GM10847 (cell line): ENCODE measurements around the gene EIF2B5.

Experiments
- POLR2A ChIP-seq: IDR thresholded peaks from 2 replicates; pipeline ENCODE4 v1.6.1; 2011; ENCODE audit not compliant: insufficient read length; ENCODE audit errors: extremely low read depth

EIF2B5 gene

DNA sequence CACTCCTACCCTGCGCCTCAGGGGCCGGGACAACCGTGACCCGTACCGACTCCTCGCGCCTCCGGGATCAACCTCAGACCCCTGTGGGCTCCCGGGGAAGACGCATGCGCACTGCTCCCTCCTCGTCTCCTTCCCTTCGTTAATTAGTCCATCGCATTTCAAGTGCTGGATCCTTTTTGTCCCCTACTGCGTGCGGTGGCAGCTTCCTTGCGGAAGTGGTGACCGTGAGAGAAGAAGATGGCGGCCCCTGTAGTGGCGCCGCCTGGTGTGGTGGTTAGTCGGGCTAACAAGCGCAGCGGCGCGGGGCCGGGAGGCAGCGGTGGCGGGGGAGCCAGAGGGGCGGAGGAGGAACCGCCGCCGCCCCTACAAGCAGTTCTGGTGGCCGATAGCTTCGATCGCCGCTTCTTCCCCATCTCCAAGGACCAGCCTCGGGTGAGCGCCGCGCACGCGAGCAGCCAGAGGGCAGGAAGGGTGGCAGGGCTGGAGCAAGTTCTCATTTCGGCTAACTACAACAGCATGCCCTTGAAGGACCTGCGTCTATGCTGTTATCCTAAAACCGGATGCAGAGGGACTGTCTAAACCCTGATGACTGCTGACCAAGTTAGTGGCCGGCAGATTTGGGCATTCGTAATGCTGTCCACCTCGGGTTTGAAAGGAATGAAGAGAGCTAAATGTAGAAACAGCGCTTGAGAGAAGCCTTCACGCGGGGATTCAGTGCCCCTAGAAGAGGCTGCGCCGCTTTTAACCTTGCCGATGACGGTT, at the start of gene EIF2B5:
Gene EIF2B5, plus strand, starts transcription at position 210 of the 762 bp plus-strand sequence. Its CDS starts 28 bp downstream, at position 238.
- TF ChIP-seq POLR2A, result peak; percentile 75

DNA sequence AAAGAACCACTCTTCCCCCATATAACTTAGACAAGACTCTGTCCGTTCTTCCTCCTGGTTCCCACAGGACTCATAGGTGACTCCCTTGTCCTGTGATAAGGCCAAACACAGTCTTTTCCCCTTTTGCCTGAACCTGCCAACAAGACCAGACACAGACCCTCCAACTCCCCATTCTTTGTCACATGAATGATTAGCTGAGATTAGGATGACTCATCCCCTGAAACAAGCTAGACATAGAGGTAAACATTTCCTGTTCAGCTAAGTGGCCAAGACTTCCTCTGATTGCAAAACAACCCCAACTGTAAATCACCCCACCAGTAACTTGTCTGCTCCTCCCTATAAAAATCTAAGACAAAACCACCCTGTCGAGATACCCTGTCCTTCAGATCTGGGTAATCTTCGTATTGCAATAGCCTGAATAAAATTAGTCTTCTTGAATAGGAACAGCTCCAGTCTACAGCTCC, 49.7 kb upstream of the EIF2B5 start:
- no peak for TF ChIP-seq POLR2A

DNA sequence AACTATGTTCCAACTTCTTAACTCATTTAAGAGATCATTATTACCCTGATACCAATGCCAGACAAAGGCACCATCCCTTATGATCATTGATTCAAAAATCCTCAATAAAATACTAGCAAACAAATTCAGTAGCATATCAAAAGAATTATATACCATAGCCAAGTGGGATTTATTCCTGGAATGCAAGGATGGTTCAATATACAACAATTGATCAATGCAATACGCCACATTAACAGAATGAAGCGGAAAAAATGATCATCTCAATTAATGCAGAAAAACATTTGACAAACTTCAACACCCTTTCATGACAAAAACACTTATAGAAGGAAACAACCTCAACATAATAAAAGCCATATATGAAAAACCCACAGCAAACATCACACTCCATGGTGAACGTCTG, 43.0 kb upstream of the EIF2B5 start:
- TF ChIP-seq POLR2A, result no peak

DNA sequence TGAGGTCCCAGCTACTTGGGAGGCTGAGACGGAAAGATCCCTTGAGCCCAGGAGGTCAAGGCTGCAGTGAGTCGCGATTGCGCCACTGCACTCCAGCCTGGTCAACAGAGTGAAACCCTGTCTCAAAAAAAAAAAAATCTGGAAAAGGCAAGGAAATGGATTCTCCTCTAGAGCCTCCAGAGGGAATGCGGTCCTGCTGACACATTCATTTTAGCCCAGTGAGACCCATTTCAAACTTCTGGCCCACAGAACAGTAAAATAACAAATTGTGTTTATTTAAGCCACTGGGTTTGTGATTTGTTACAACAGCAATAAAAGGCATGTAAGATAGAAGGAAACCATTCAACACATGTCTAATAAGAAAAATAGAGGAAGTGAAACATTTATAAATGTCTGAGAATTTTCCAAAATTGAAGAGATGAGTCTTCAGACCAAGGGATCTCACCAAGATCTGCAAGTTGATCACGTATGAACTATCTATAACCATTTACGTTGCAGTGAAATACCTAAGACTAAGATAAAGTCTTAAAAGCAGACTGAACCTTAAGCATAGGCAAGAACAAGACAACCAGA, 38.3 kb upstream of the EIF2B5 start, which contains the start of gene HTR3E:
Gene HTR3E, plus strand, starts transcription at position 254 of the 573 bp plus-strand sequence. CDS start 466 bp downstream, outside the sequence.
- no peak for TF ChIP-seq POLR2A

DNA sequence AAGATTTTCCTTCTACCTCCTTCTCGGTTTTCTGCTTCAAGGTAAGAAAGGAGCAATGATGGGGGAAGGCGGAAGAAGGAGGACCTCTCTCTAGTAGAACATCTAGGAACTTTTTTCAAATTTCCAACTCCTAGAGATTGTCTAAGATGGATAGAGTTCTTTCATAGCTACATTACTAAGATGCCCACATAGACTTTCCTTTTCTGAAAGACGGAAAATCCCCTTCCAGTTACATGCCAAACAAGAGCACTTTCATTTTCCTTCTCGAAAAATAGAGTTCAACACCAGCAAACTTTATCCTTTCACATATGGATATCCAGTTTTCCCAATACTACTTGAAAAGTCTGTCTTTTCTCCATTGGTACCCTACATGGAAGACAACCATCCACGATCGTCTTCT, 37.6 kb upstream of the EIF2B5 start:
- TF ChIP-seq POLR2A, result no peak

DNA sequence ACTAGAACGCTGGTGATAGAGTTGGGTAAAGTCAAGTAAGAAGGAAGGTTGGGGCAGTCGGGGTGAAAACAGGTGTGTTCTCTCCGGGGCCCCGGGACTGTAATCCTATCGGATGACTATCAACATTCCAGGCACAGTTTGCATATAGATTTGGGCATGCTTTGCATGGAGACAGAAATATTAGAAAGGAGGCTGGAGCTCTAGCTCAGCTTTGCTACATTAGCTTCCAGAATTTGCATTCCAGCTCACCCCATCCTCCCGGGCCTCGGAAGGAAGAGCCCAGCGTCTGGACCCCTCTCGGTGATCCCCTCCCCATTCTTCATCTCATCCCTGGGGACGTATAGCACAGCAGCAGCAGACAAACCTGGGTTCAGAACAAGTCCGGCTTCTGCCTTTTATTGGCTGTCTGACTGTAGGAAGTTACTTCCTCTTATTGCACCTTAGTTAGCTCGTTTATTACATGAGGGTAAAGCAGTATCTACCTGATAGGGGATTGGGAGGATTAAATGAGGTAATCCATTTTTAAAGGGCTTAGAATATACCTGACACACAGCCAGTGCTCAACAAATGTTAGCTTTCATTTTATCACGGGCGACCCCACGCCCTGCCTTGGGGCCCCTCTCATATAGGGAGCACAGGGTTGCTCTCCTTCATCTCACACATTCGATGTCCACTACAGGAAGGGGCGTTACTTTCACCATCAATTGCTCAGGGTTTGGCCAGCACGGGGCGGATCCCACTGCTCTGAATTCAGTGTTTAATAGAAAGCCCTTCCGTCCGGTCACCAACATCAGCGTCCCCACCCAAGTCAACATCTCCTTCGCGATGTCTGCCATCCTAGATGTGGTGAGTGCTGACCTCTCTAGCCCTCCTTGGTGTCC, 35.1 kb upstream of the EIF2B5 start:
- no peak for TF ChIP-seq POLR2A

DNA sequence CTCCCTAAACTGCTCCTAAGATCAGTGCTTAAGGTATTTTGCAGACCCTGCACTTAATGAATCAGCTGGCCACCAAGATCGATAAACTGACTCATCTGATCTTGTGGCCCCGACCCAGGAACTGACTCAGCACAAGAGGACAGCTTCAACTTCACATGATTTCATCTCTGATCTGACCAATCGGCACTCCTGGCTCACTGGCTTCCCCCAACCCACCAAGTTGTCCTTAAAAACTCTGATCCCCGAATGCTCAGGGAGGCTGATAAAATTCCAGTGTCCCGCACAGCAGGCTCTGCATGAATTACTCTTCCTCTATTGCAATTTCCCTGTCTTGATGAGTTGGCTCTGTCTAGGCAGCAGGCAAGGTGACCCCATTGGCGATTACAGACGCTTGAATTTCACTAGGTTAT, 24.8 kb upstream of the EIF2B5 start:
- TF ChIP-seq POLR2A, result no peak

DNA sequence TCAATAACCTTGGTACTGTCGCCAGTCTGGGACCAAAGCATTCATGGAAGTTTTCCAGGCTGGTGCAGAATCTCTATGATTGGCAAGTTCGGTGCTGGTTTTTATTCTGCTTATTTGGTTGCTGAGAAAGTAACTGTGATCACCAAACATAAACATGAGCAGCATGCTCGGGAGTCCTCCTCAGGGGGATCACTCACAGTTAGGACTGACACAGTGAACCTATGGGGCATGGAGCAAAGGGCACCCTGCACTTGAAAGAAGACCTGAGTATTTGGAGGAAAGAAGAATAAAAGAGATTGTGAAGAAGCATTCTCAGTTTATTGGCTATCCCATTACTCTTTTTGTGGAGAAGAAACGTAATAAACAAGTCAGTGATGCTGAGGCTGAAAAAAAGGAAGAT, 19.1 kb upstream of the EIF2B5 start:
- no peak for TF ChIP-seq POLR2A

DNA sequence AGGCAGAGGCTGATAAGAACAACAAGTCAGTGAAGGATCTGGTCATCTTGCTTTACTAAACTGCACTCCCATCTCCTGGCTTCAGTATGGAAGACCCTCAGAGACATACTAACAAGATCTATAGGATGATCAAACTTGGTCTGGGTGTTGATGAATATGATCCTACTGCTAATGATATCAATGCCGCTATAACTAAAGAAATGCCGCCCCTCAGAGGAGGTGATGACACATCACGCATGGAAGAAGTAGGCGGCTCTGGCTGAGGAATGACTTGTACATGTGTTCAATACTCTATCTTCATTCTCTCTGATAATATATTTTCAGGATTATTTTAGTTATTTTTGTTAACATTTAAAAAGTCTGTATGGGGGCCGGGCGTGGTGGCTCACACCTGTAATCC, 17.5 kb upstream of the EIF2B5 start:
- TF ChIP-seq POLR2A, result no peak

DNA sequence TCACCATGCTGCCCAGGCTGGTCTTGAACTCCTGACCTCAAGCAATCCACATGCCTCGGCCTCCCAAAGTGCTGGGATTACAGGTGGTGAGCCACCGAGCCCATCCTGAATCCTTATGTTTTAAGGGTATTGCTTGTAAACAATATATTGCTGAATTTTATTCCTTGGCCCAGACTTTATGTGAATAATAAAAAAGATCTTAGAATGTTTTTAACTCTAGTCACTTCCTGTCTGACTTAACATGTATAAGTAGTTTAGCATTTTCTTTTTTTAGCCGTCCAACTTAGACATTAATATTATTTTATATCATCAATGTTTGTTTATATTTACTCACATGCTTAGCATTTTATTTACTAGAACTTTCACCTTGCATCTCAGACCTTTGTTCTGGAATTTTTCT, 9.2 kb upstream of the EIF2B5 start:
- no peak for TF ChIP-seq POLR2A

DNA sequence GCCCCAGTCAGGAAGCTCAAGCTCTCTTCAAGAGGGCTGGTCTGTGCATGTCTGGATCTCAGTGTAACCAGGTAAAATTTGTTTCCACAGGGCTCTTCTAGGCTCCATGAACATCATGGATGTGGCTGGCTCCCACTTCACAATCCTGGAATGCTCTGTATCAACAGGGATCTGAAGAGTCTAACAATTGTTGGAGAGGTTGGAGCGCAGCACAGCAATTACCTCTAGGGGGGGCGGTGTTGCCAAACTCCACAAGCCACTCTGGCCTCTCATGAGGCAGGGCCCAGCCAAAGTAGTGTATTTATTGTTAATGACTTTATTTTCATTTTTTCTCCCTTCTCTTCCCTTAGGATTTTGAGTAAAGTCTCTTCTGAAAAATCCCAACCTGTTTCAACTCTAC, 6.1 kb upstream of the EIF2B5 start:
- no peak for TF ChIP-seq POLR2A

DNA sequence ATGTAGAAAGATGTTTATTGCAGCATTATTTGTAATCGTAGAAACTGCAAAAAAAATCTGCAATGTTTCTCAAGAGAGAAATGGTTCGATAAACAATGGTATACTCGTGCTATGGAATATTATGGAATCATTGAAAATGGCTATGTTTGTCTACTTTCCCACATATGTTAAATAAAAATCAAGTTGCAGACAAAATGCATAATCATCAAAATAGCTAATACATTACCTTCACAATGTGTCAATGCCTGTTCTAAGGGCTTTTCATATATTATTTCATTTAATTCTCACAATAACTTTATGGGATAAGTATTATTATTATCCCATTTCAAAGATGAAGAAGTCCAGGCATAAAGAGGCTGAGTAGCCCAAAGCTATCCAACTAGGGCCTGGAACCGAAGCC, 2.2 kb upstream of the EIF2B5 start:
- TF ChIP-seq POLR2A, result no peak

DNA sequence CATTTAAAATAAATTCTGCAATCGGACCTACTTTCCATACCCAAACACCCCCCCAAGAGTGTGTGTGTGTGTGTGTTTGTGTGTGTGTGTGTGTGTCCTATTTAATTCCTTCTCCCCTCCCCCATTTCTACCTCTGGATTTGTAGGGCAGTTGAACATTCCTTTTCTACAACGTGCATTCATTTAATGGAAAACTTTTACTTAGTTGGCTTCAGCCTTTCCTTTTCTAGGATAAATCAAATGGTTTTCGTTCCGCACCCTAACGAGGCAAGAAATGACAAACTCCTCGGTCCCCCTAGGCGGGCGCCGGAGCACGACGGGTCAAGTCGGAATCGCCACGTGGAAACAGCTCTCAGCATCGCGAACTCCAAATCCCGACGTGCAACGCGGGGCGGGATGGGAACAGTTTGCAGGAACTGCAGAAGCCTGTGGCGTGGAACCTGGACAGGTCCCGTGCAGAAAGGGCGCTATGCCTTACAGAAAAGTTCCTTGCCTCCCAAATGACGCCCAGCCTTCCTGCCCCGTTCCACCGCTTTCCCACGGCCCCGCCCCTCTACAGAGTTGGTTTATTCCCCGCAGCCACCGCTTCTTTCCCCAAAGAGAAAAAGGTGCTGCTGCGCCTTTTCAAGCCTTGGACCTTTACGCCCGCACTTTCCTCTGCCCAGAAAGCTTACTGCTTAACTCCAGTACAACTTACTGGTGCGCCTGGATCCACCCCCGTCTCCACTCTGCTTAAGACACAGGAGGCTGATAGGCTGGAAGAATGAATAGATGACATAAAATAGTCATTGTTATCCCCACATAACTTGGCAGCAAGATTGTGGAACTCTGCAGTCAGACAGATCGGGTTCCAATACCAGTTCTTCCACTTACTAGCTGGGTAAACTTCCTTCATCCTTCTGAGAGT, 1.1 kb upstream of the EIF2B5 start:
- TF ChIP-seq POLR2A, result no peak

DNA sequence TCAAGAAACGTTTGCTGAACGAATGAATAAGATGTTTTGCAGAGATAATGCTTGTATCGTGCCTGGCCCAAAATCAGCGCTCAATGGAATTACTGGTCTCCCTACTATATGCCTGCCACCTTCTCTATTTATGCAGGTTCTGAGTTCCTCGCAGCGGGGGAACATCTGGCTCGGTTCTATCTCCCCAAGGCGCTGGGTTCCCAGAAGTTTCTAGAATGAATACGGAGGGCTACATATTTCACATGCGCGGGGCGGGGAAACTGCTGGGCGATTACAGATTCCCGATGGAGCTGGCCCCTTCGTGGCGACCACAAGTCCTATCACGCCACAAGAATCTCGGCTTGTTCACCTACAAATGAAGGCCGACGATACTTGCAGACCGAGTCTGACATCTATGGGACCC, 411 bp upstream of the EIF2B5 start:
- TF ChIP-seq POLR2A, result no peak

DNA sequence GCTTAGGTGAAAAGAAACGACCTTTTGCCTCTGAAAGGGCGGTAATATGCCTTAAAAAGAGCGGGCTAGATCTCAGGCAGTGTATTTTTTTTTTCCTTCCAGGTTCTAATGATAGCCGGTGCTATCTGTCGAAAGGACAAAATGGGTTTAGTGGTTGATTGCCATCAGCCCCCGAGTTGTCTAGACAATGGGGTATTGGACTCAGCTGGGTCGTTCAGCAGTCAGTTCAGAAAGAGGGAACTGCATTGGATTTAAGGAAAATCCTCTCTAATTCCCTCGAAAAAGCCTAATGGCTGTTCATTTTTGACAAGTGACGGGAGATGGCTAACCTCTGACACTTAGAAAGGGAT, 728 bp downstream of the EIF2B5 start:
- TF ChIP-seq POLR2A, result no peak
